Common myeloid progenitor, CD34-positive (primary cell): ENCODE results near the gene RUNX1.
A peak's percentile ranks its signal among the peaks of the same experiment; 100 is the strongest.

Experiments
- CTCF ChIA-PET: fragments of 350-600 bp; sonication (Branson Sonifier 250); formaldehyde crosslinking; loops from one replicate; lab custom pipeline; 2021; ENCODE audit warnings: antibody characterized with exemption; lab: Charles Lee
- POLR2A ChIA-PET: fragments of 350-600 bp; sonication (Branson Sonifier 250); formaldehyde crosslinking; loops from one replicate; lab custom pipeline; 2021; ENCODE audit warnings: antibody characterized with exemption; lab: Charles Lee
- DNase-seq, 3 donors: peaks; one replicate each; pipeline versions ENCODE4 v3.0.0 to v3.0.0-alpha.2; 2013
- H3K27ac ChIP-seq, 2 experiments: 1 replicate in 1 of 2; 2 replicates in 1 of 2; pipeline ENCODE4 v1.7.0; 2013; ENCODE audit warnings: inconsistent platforms in 2 of 2, low read length in 2 of 2, mild to moderate bottlenecking in 2 of 2, low read depth in 1 of 2, moderate library complexity in 1 of 2; ENCODE audit not compliant: severe bottlenecking in 2 of 2, insufficient read depth in 1 of 2, poor library complexity in 1 of 2
- H3K27me3 ChIP-seq, 5 experiments: replicated peaks in 2 of 5; 1 replicate in 3 of 5; 2 replicates in 2 of 5; pipeline versions ENCODE4 v1.6.1 to v1.7.0; 2013; ENCODE audit warnings: low read length in 4 of 5, mild to moderate bottlenecking in 2 of 5, moderate library complexity in 2 of 5, inconsistent platforms in 1 of 5; ENCODE audit not compliant: insufficient read depth in 5 of 5, control insufficient read depth in 4 of 5
- H3K36me3 ChIP-seq, 4 experiments: 1 replicate in 2 of 4; 2 replicates in 2 of 4; pipeline versions ENCODE4 v1.6.1 to v1.7.0; 2013; ENCODE audit warnings: low read length in 3 of 4, control low read depth in 1 of 4, mild to moderate bottlenecking in 1 of 4; ENCODE audit not compliant: control insufficient read depth in 4 of 4, insufficient read depth in 4 of 4
- H3K4me1 ChIP-seq, 4 experiments: 1 replicate in 3 of 4; 2 replicates in 1 of 4; pipeline versions ENCODE4 v1.6.1 to v1.7.1; 2013; ENCODE audit warnings: low read length in 3 of 4, mild to moderate bottlenecking in 3 of 4, control low read depth in 1 of 4, inconsistent platforms in 1 of 4, moderate library complexity in 1 of 4; ENCODE audit not compliant: control insufficient read depth in 4 of 4, insufficient read depth in 4 of 4; ENCODE audit errors: control extremely low read depth in 1 of 4
- H3K4me3 ChIP-seq, 7 experiments: 1 replicate in 4 of 7; 2 replicates in 3 of 7; pipeline versions ENCODE4 v1.5.1 to v1.7.0; 2013; ENCODE audit warnings: mild to moderate bottlenecking in 7 of 7, low read length in 6 of 7, moderate library complexity in 6 of 7, inconsistent platforms in 2 of 7, low read depth in 2 of 7, control low read depth in 1 of 7; ENCODE audit not compliant: insufficient read depth in 4 of 7, control insufficient read depth in 1 of 7; ENCODE audit errors: extremely low read depth in 1 of 7
- H3K9me3 ChIP-seq, 5 experiments: 1 replicate in 4 of 5; 2 replicates in 1 of 5; pipeline versions ENCODE4 v1.6.1 to v1.7.1; 2013; ENCODE audit warnings: low read length in 4 of 5, mild to moderate bottlenecking in 2 of 5, inconsistent platforms in 1 of 5, low read depth in 1 of 5, moderate library complexity in 1 of 5; ENCODE audit not compliant: control insufficient read depth in 4 of 5, insufficient read depth in 2 of 5; ENCODE audit errors: control extremely low read depth in 1 of 5
- WGBS: methylation state at CpG from one replicate; pipeline ENCODE4 v1.1.5; 2013; ENCODE audit not compliant: insufficient coverage; 5-methylcytosine and 5-hydroxymethylcytosine counted together

The RUNX1 gene

GRCh38 chr21:34870246-34870645 lies 178.9 kb downstream of the RUNX1 start:
- POLR2A ChIA-PET, result no interaction called here
- H3K36me3 ChIP-seq, result peaks cover 28 to 95% (median 79%) of the 10 kb centered on the region in 4 experiments

DNA sequence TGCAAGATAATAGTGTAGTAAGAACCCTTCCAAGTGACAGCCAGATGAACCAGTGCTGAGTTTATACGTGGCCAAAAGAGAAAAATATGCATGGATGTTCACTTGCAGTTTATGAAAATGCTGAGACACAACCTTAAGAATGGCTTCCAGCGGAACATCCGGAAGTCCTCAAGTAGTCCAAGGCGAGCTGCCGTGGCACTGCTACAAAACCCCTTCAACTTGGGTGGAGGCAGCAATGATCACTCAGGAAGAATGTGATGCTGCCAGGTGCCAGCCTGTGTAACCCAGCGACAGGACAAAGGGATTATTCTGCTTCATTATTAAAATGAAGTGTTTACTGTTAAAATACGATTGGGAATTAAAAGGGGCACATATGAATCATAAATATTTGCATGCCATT lies 179.6 kb downstream of the RUNX1 start:
- no peak for DNase-seq
- ChIA-PET POLR2A (no interaction called here), CTCF (no interaction called here)
- no peaks in the 10 kb centered on the region for H3K9me3 ChIP-seq
- H3K4me3 ChIP-seq, result no peak overlapping the region
- H3K27me3 ChIP-seq, result no peaks in the 10 kb centered on the region
- no peak overlapping the region for H3K27ac ChIP-seq
- peaks cover 4 to 15% (median 12%) of the 10 kb centered on the region in 4 experiments for H3K4me1 ChIP-seq
- 94% methylated on average over 7 of the region's 7 CpGs for WGBS
- peaks cover 32 to 95% (median 82%) of the 10 kb centered on the region in 4 experiments for H3K36me3 ChIP-seq

More at GRCh38 chr21:34870246-34870645, 178.9 kb downstream of the RUNX1 start:
- Histone ChIP-seq H3K4me3 (no peak overlapping the region), H3K27me3 (no peaks in the 10 kb centered on the region), H3K9me3 (no peaks in the 10 kb centered on the region), H3K27ac (no peak overlapping the region), H3K4me1 (peaks cover 4 to 20% (median 12%) of the 10 kb centered on the region in 4 experiments)
- CTCF ChIA-PET, result interaction anchor here (1.1 kb wide), 1 partner anchor 12 kb away, joined by 5 read pairs; no protein-coding TSS in a partner anchor
- no peak for DNase-seq
- WGBS, result 100% methylated on average over 3 of the region's 3 CpGs

DNA sequence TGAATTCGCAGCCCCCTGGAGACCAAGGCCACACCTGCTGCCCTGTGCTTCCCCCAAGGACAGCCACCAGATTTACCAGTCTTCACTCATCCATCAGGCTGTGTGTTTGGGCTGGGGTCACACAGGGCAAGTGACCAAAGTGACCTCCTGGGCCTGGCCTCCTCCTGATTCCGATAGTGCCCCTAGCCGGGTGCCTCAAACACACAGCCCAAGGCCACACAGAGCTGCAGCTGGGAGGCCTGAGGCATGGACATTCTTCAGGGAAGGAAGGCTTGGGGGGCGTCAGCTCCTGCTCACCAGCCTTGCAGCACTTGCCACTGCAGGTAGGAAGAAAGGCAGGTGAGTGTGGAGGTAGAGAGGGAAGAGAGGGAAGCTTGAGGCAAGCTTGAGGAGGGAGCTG lies 181.3 kb downstream of the RUNX1 start:
- Histone ChIP-seq H3K36me3 (peaks cover 30 to 96% (median 83%) of the 10 kb centered on the region in 4 experiments), H3K4me1 (peaks cover 4 to 15% (median 12%) of the 10 kb centered on the region in 4 experiments), H3K27ac (no peak overlapping the region), H3K27me3 (no peaks in the 10 kb centered on the region), H3K4me3 (no peak overlapping the region), H3K9me3 (no peaks in the 10 kb centered on the region)
- no peak for DNase-seq
- POLR2A ChIA-PET, result no interaction called here
- WGBS, result 96% methylated on average over 4 of the region's 4 CpGs
- CTCF ChIA-PET, result interaction anchor here (1.0 to 2.3 kb wide), 4 partner anchors 10 to 183 kb away, joined by 3 to 6 read pairs (median 4); no protein-coding TSS in a partner anchor

- POLR2A ChIA-PET, result no interaction called here
- H3K36me3 ChIP-seq, result peaks cover 28 to 96% (median 86%) of the 10 kb centered on the region in 4 experiments
- WGBS, result 49% methylated on average over 14 of the region's 20 CpGs
- no peaks in the 10 kb centered on the region for H3K27me3 ChIP-seq
- peaks cover 4 to 15% (median 12%) of the 10 kb centered on the region in 4 experiments for H3K4me1 ChIP-seq
- no peak overlapping the region for H3K4me3 ChIP-seq
- CTCF ChIA-PET, result interaction anchor here (1.6 kb wide), 1 partner anchor 14 kb away, joined by 6 read pairs; no protein-coding TSS in a partner anchor
- no peak overlapping the region for H3K27ac ChIP-seq
- H3K9me3 ChIP-seq, result no peaks in the 10 kb centered on the region
- DNase-seq, result peak; percentile 53 to 65 (median 65)
Observed at GRCh38 chr21:34865400-34866241, 183.5 kb downstream of the RUNX1 start.

GRCh38 chr21:34864370-34865149 lies 184.5 kb downstream of the RUNX1 start:
- Histone ChIP-seq H3K36me3 (peaks cover 30 to 95% (median 84%) of the 10 kb centered on the region in 4 experiments), H3K9me3 (no peaks in the 10 kb centered on the region), H3K27me3 (no peaks in the 10 kb centered on the region), H3K27ac (no peak overlapping the region), H3K4me3 (no peak overlapping the region), H3K4me1 (peaks cover 4 to 15% (median 12%) of the 10 kb centered on the region in 4 experiments)
- POLR2A ChIA-PET, result no interaction called here
- no peak for DNase-seq
- 94% methylated on average over 5 of the region's 8 CpGs for WGBS
- CTCF ChIA-PET, result interaction anchor here (1.4 to 1.6 kb wide), 2 partner anchors 10 to 15 kb away, joined by 3 to 6 read pairs; no protein-coding TSS in a partner anchor

- H3K36me3 ChIP-seq, result peaks cover 25 to 95% (median 82%) of the 10 kb centered on the region in 4 experiments
- POLR2A ChIA-PET, result no interaction called here
- H3K9me3 ChIP-seq, result no peaks in the 10 kb centered on the region
- DNase-seq, result no peak
- H3K4me1 ChIP-seq, result peaks cover 4 to 15% (median 12%) of the 10 kb centered on the region in 4 experiments
- CTCF ChIA-PET, result interaction anchor here (1.4 kb wide), 1 partner anchor 8 kb away, joined by 3 read pairs; no protein-coding TSS in a partner anchor
- 91% methylated on average over 2 of the region's 3 CpGs for WGBS
- H3K4me3 ChIP-seq, result no peak overlapping the region
- no peaks in the 10 kb centered on the region for H3K27me3 ChIP-seq
- H3K27ac ChIP-seq, result no peak overlapping the region
Observed at GRCh38 chr21:34862951-34863350, 186.2 kb downstream of the RUNX1 start.
